CMK (cell line): ENCODE results near the gene SAXO2.
"Not testable (repeated sequence)": the region's sequence is repeated elsewhere in the genome, so short reads cannot be mapped to it uniquely, and the experiment has no call there.

Experiments used
- DNase-seq: peaks from one replicate; pipeline ENCODE4 v3.0.0-alpha.2; 2010; ENCODE audit warnings: low read depth

SAXO2 gene

GRCh38 chr15:82333603-82334553 is 71.3 kb downstream of the SAXO2 start:
- not testable (repeated sequence) for DNase-seq
